Thoracic aorta endothelial cell (primary cell): ENCODE data around the gene KNCN. TPM values are rescaled to one million over a fixed set of nuclear protein-coding genes. Genes with fewer than 3 reads are reported as not detected.

Experiments
- total RNA-seq: library from RNA; depleted of rRNA; stranded (reverse); fragments of >200 nt; gene quantifications from 2 replicates; pipeline ENCODE4 v1.2.3, GENCODE V29; 2012

KNCN gene
- total RNA-seq, result not detected in 2 replicates

DNA sequence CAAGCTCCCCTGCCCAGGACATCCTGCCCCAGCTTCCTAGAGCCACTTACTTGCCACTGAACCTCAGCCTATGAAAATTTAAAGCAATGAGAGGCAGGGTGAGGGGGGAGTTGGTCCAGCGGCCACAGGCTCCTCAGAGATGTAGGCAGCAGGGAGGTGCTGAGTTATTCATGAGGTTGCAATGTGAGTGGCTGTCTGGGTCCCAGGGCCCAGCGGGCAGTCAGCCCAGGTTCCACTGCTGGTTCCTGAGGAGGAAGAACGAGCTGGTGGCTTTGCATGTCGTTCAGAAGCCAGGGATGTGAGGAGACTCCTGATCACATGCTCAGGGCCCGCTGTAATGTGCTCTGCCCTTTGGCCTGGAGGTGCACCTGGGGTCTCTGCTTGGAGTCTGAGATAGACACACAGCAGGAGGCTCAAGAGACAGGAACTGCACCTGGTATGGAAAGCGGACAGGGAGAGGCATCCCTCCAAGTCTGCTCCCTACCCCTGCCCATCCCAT is at the start of gene KNCN:
Gene KNCN, minus strand, starts transcription at position 51 of the 499 bp plus-strand sequence. CDS start 432 bp downstream, outside the sequence.

Other genes with a start within 250 kb of the KNCN start
- gene LRRC41, start 248.0 kb downstream of the KNCN start, total RNA-seq, result 65.7 and 75.7 TPM in 2 replicates
- gene UQCRH, start 247.9 kb downstream of the KNCN start, total RNA-seq, result 352 and 380 TPM in 2 replicates
- gene NSUN4, start 210.8 kb downstream of the KNCN start, total RNA-seq, result 20.5 and 26.8 TPM in 2 replicates
- 0.27 and 0.50 TPM in 2 replicates for gene FAAH, start 157.3 kb downstream of the KNCN start, total RNA-seq
- gene DMBX1, start 61.8 kb downstream of the KNCN start, total RNA-seq, result not detected in 2 replicates
- gene MKNK1, start 52.6 kb upstream of the KNCN start, total RNA-seq, result 27.2 and 30.3 TPM in 2 replicates
- 4.4 and 5.1 TPM in 2 replicates for gene MOB3C, start 65.2 kb upstream of the KNCN start, total RNA-seq
- 47.2 and 52.7 TPM in 2 replicates for gene ATPAF1, start 116.7 kb upstream of the KNCN start, total RNA-seq
- gene TEX38, start 120.2 kb upstream of the KNCN start, total RNA-seq, result not detected in 2 replicates
- 137 and 145 TPM in 2 replicates for gene EFCAB14, start 167.5 kb upstream of the KNCN start, total RNA-seq
- not detected in 2 replicates for gene CYP4B1, start 247.4 kb upstream of the KNCN start, total RNA-seq